ENCODE measurements around the gene AMIGO1.

Gene AMIGO1, protein sequence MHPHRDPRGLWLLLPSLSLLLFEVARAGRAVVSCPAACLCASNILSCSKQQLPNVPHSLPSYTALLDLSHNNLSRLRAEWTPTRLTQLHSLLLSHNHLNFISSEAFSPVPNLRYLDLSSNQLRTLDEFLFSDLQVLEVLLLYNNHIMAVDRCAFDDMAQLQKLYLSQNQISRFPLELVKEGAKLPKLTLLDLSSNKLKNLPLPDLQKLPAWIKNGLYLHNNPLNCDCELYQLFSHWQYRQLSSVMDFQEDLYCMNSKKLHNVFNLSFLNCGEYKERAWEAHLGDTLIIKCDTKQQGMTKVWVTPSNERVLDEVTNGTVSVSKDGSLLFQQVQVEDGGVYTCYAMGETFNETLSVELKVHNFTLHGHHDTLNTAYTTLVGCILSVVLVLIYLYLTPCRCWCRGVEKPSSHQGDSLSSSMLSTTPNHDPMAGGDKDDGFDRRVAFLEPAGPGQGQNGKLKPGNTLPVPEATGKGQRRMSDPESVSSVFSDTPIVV

DNA sequence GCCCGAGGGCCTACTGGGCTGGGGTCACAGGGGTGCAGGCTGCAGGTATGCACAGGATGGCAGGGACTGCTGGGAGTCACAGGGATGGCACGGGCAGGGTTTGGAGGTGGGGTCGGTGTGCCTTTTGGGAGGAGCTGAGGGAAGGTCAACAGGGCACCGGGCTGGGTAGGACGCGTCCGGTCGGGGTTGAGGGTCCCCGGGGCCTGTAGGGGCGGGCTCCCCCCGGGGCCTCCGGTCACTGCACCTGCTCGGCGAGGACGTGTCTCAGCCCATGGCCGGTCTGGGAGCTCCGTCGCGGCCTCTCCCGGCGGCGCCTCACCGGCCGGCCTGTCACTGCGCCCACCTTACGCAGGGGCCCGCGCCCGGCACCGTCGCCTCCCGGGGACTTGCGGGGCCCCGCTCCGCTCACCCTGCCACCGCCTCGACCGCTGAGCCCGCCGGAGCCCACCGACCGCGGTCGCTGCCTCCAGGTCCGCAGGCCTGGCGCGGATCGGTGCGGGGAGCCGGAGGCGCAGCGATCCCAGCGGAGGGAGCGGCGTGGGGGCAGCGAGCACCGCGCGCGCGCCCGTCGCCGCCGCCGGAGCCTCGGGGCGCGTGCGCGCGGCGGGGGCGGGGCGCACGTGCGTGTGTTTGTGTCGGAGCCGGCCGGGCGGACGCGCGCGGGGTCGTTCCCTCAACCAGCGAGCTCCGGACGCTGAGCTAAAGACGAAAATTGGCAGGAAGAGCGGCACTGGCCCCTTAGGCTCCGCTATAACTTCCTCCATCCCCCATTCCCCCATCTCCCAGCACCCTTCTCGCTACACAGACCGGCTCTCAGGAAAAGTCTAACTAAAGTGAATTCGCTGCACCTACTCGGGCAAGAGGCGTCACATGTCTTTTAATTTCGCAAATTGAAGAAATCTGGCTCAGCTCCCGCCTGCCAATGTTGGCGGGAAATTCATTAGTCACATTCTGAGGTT lies at the start of gene AMIGO1:
Gene AMIGO1, minus strand, starts transcription at position 552 of the 959 bp plus-strand sequence. CDS start 815 bp downstream, outside the sequence.
- DNase-seq (ENCODE audit: low spot score), result peak; percentile 61

DNA sequence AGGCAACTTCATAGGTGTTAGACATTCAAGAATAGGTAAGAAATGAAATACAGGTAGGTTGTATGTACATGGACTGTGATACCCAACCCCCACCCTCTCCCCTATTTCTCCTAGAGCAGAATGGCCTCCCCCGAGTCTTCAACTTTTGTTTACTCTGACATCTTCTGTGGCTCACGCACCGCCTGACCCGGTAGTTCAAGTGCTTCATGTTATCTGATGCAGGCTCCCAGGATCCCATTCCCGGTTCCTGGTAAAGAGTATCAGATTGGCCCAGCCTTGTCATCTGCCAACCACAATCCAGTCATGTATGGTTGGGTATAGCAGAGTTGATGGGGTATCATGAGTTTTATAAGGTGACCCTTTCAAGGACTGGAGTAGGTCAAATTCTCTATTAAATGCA lies 48.0 kb upstream of the AMIGO1 start:
- no peak for DNase-seq (ENCODE audit: low spot score)

DNA sequence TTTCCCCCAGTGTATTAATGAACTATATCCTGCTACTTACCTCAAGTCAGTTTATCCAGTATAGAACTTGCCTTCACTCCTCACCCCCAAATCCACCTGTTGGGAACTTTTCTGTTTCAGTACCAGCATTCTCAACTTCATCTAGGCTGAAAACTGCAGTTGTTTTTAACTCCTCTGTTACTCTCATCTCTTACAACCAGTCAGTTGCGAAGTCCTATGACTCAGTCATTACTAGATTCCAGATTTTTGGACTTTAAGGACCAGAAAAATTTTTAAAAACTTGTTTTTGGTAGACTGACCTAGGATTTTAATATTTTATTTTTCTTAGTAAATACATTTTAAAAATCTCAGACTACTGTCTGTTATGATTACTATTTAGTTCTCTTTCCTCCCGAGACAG lies 47.0 kb upstream of the AMIGO1 start:
- no peak for DNase-seq (ENCODE audit: low spot score)

DNA sequence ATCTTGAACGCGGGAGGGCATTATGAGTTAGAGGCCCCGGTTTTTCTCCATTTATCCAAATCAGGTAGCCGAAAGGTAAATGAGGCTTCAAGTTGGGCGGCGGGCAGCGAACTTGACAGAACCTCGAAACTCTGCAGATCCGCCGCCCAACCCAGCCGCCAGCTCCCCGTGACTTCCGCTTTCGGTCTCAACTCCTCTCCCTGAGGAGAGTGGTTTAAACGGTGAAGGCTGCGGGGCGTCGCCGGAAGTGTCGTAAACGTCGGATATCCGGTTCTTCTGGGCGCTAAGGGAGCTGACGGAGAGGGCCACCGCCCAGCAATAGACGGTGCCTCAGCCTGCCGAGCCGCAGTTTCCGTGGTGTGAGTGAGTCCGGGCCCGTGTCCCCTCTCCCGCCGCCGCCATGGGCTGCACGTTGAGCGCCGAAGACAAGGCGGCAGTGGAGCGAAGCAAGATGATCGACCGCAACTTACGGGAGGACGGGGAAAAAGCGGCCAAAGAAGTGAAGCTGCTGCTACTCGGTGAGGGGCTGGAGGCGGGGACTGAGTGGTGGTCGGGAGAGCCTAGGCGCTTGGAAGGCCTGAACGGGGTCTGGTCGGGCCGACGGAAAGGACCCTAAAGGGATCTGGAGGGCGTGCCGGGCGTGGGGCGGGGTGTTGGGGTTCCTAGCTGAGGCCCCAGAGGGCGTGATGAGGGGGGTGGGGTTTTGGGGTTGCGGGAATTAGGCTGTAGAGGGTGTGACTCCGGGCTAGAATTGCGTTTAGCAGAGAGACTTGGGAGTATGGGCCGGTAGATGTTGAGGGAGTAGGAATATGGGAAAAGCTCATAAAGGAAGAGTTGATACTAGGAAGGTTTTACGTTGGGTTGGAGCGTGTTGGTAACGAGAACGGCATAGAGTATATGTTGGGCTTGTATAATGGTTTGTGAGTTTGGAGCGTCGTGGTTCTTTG lies 39.1 kb upstream of the AMIGO1 start, which contains the start of gene GNAI3:
Gene GNAI3, plus strand, starts transcription at position 295 of the 947 bp plus-strand sequence. Its CDS starts 106 bp downstream, at position 401.
- peak; percentile 98 for DNase-seq (ENCODE audit: low spot score)

DNA sequence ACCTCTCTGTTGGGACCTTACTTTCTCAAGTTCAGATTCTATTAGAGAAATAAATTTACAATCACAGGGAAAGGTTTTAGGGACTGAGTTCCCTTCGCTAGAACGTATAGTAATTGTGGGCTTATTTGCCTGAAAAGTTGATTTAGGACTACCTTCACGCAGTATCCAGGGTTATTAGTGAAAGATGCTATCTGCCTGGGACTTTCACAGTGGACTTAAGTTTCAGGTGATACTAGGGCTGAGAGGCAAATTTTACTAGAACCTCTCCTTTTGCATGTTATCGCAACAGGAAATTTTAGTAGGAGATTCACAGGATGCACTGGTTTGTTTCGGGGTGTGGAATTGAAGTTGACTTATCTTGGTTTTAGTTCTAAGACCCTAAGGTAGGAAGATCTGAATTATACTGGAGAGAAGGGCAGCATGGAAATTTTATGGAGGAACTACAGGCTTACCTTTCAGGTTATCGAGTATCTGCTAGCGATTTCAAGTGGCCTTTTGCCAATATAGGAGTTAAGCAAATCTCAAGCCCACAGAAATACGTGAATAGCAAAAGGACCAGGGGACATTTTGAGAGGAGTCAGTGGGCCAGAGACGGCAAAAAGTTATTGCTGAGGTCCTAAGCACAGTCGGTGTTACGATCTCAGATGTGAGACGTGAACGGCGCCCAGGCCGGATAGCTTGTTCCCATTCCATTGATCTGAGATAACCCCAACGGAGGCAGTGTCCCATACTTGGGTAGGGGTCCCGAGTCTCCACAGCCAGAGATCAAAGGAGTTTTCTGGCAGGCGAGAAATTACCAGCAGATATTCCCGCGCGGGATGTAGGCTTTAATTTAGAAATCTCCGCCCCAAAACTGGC lies 38.2 kb upstream of the AMIGO1 start:
- DNase-seq (ENCODE audit: low spot score), result peak; percentile 42

DNA sequence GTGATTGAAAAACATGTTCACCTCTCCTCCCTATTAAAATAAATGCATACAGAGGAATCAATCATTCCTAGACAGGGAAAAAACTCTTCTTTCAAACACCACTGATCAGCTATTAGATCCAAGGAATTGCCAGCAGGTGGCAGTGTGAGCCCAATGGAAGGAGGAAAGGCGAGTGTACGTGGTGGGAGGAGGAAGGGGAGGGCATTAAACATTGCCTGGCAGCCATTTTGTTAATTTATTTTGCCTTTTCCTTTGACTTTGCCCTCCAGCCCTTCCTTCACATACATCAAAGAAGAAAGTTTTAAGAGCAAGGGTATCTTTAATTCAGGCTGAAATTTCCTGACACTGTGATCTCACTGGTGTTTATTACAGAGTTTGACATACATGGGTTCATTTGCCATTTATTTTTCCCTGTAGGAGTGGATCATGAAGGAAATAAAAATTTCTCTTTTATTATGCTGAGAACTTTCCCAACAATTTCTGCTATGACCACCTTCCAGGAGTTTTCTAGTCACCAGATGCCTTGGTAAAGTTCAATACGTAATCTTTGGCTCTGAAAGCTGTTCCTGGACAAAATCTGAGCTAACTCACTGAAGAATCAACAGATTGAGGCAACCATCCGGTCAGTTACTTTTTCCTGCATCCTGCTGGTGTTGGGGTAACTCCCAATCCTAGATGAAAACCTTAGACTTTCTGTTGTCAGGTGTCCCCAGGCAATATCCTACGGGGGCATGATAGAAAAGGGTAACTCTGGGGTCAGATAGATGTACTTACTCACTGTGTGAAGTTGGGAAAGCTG lies 37.0 kb upstream of the AMIGO1 start:
- peak; percentile 96 for DNase-seq (ENCODE audit: low spot score)

DNA sequence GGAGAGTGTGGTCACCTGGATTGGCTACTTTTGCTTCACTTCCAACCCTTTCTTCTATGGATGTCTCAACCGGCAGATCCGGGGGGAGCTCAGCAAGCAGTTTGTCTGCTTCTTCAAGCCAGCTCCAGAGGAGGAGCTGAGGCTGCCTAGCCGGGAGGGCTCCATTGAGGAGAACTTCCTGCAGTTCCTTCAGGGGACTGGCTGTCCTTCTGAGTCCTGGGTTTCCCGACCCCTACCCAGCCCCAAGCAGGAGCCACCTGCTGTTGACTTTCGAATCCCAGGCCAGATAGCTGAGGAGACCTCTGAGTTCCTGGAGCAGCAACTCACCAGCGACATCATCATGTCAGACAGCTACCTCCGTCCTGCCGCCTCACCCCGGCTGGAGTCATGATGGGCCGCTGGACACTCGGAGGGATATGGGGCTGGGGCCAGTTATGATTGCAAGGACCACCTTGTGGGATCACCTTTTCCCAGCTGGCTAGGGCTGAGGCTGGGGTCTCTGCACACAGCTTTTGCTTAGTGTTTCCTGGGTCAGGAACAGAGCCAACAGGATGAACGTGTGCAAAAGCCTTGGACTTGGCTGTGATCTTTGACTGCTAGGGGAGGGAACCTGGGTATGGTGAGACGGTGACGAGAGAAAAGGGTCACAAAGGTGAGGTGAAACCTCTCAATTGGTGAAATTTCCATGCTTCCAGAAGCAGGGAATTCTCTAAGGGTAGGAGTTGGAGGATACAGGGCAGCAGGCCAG lies 34.6 kb upstream of the AMIGO1 start:
- DNase-seq (ENCODE audit: low spot score), result no peak

DNA sequence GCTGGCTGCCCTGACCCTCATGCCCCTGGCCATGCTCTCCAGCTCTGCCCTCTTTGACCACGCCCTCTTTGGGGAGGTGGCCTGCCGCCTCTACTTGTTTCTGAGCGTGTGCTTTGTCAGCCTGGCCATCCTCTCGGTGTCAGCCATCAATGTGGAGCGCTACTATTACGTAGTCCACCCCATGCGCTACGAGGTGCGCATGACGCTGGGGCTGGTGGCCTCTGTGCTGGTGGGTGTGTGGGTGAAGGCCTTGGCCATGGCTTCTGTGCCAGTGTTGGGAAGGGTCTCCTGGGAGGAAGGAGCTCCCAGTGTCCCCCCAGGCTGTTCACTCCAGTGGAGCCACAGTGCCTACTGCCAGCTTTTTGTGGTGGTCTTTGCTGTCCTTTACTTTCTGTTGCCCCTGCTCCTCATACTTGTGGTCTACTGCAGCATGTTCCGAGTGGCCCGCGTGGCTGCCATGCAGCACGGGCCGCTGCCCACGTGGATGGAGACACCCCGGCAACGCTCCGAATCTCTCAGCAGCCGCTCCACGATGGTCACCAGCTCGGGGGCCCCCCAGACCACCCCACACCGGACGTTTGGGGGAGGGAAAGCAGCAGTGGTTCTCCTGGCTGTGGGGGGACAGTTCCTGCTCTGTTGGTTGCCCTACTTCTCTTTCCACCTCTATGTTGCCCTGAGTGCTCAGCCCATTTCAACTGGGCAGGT lies 33.9 kb upstream of the AMIGO1 start:
- DNase-seq (ENCODE audit: low spot score), result no peak

DNA sequence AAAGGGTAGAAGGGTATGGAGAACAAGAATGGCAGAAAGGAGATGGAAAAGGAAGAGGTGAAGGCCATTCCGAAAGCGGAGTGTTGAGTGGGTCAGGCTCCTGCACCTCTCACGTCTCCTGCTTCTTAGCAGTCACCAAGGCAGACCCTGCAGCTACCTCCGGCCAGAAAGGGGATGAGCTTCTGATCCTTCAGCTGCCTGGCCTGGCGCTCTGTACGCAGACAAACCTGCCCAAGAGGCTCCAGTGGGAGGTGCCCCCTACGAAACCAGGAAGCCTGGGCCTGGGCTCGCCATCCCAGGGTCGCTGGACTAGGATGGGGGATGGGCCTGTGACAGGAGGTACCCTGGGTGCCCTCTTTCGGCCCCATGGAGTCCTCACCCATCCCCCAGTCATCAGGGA lies 33.1 kb upstream of the AMIGO1 start:
- DNase-seq (ENCODE audit: low spot score), result no peak

DNA sequence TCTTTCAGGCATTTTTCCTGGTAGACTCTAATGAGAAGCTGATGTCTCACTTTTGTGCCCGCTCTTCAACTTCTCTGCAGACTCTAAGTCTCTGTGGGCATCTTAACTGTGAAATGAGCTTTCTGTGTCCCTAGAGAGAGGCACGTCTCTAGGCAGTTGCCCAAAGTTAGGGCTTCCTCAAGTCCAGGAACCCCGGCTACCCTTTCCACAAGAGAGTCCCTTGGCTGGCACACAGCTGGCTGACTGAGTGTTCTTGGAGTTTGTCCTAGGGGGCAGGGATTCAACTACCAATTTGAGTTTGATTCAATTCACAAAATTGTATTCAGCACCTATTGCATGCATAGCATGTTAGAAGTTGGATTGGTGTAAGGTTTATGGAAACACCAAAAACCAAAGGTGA lies 31.6 kb upstream of the AMIGO1 start:
- peak; percentile 33 for DNase-seq (ENCODE audit: low spot score)

DNA sequence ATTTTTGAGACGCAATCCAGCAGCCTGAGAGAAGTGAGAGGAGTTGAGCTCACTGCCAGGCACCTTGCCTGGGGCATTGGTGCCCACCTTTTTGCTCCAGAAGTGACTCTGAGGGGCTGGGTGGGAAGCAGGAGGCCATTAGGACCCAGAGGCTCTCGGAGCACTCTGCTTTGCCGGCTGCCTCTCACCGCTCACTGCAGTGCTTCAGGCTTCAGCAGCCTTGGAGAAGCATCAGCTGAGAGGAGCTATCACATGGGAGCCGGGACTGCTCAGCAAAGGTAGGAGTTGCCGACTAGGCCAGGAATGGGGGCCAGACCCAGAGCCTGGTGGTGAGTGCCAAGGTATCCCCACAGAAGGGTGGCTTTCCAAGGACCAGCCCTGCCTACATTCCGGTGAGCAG lies 30.1 kb upstream of the AMIGO1 start, which contains the start of gene GPR61:
Gene GPR61, plus strand, starts transcription at position 197 of the 400 bp plus-strand sequence. CDS start 3,151 bp downstream, outside the sequence.
- DNase-seq (ENCODE audit: low spot score), result peak; percentile 74

DNA sequence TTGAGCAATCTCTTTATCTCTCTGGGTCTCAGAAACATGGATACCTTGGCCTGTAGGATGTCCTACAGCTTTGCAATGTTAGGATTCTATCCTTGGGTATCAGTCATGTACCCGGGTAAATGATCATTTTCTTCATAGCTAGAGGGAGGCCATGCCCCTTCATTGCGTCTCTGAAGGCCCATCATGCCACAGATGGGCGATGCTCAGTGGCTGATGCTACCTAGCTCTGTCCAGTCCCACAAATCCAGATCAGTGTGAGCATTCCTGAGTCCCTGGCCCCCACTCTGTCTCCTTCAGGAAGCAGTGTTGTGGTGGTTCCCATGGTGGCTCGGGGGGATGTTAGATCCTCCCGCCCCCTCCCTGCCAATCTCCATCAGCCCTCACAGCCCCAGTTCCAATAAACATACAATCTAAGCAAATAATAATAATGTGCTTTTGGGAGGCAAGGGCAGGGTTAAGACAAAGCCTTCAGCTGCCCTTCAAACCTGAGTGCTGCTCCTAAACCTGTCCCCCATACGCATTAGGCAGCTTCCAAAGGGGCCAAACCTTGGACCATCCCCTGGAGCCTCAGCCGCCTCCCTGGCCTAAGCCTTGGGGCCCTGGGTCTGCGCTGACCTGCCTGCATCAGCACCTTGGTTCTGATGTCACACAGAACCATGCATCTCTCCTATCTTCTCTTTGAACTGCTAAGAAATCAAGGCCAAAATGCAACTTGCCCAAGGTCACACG lies 29.5 kb upstream of the AMIGO1 start:
- DNase-seq (ENCODE audit: low spot score), result no peak

DNA sequence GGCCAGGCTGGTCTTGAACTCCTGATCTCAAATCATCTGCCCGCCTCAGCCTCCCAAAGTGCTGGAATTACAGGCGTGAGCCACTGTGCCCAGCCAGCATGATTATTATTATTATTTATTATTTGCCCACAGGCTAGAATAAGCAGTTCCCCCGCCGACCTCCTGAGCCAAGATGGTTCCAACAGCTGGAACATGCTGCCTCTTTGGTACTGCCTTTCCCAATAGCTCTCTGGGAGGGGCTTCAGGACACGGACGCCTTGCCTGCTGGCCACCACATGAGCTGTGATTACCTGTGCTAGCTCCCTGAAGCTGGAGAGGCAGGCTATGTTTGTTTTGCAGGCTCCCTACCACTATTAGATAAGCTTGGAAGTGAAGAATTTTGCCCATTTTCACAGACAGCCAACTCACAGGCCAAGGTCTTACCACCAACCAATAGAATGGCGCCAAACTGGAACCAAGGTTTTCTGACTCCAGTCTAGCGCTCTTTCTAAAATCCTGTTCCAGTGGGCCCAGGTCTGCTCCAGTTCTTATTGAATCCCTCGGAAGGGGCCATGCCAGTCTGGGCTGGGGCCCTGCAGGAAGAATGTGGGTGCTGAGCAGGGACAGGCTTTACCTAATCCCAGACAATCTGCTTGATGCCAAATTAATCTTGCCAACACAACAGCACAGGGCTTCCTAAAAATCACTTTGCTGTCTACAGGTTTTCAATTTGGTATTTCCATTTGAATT lies 28.1 kb upstream of the AMIGO1 start:
- DNase-seq (ENCODE audit: low spot score), result no peak

DNA sequence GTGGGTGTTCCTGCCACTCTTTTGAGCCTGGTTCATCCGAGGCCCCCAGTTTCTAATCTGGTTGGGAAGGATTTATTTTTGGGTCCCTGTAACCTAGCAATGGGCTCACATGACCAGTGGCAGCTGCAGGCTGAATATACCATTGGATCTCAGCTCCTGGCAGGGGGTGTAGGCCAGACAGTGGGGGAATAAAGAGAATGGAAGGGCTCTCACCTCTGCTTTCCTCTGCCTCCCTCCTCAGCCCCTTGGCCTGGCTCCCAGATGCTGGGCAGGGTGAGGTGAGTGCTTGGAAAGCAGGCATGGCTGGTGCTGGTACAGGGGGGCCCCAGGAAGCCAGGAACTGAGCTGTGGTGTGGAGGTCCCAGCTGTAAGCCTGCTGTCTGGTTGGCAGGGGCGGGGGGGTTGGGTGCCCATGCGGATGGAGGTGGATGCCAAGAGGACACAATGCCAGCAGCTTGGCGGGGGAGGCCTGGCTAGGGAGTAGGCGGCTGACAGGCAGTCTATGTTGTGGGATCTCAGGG lies 26.5 kb upstream of the AMIGO1 start:
- peak; percentile 82 for DNase-seq (ENCODE audit: low spot score)

DNA sequence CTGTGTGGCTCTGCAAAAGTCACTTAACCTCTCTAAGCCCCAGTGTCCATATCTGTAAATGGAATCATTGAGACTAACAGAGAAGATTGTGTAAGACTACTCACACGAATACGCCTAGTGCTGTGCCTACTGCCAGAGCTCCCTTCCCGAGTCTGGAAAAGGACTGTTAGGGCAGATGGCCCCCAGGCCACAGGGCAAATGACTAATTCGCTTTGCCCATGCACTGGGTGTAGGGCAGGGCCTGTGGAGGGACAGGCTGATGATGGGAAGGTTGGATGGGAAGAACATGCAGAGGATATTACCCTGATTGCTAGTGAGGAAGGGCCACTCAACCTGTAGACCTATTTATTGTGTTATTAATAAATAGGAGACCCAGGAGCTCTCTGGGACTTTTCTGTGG lies 26.0 kb upstream of the AMIGO1 start:
- DNase-seq (ENCODE audit: low spot score), result no peak

DNA sequence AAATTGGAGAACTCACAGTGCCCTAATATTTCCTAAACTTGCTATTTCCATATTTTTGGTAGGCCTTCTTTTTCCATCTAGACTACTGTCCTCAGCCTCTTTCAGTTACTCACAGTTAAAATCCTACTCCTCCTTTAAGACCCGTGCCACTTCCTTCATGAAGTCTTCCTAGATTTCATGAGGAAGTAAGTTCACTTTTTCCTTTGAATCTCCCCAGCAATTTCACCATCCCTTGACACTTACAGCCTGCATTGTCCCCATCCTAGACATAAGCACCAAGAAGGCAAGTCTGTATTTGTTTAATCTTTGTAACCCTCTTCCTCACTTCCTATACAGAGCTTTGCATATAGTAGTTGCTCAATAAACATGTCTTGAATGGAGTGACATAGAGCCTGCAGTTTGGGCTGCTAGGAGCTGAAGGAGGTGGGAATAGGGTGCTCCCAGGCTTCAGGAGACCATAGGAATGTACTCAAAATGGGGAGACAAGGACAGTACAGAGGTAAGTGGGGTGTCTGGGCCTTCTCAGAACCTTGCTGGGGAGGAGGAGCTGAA lies 24.9 kb upstream of the AMIGO1 start:
- DNase-seq (ENCODE audit: low spot score), result no peak
